ENCODE data around the gene HIBCH. TPM values are rescaled to one million over a fixed set of nuclear protein-coding genes. Genes with fewer than 3 reads are reported as not detected.

HIBCH gene
- total and polyA plus RNA-seq, 2 donors from 2014 or later, result 35.7 to 115 TPM

DNA sequence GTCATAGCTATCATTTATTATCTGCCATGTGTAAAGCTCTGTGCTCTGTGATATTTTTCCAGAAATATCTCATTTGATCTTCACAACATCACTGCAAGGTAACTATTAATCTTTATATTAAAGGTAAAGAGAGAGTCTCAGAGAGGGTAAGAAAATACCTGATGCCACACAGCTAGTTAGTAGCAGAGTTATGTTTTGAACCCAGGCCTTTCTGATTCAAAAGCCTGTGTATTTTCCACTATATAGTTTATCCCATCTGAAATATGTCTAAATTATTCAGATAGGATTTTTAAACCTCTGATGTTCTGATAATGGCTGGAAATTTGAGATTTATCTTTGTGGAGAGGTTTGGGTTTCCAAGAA lies 33.9 kb upstream of the HIBCH start:
- DNase-seq, result no peak
- H3K27me3 ChIP-seq (ENCODE audit: control insufficient read depth, insufficient read depth, low read length), result no peaks in the 10 kb centered on the region
- no peak for FAIRE-seq
- H3K27ac ChIP-seq (ENCODE audit: low read depth in 2 of 2, low read length in 2 of 2), result no peak overlapping the region
- H3K4me3 ChIP-seq (ENCODE audit: low read length in 3 of 3), result no peak overlapping the region
- intact Hi-C loops (cut with DNase I), result no loop called here
- H3K4me1 ChIP-seq (ENCODE audit: control insufficient read depth in 2 of 3, insufficient read depth in 2 of 3, low read depth in 1 of 3, low read length in 3 of 3), result peaks cover 0 to 6% (median 0%) of the 10 kb centered on the region in 3 donors
- no peaks in the 10 kb centered on the region for H3K9me3 ChIP-seq (ENCODE audit: control insufficient read depth in 2 of 3, insufficient read depth in 1 of 3, low read length in 3 of 3)
- TF ChIP-seq, protein P1, sequence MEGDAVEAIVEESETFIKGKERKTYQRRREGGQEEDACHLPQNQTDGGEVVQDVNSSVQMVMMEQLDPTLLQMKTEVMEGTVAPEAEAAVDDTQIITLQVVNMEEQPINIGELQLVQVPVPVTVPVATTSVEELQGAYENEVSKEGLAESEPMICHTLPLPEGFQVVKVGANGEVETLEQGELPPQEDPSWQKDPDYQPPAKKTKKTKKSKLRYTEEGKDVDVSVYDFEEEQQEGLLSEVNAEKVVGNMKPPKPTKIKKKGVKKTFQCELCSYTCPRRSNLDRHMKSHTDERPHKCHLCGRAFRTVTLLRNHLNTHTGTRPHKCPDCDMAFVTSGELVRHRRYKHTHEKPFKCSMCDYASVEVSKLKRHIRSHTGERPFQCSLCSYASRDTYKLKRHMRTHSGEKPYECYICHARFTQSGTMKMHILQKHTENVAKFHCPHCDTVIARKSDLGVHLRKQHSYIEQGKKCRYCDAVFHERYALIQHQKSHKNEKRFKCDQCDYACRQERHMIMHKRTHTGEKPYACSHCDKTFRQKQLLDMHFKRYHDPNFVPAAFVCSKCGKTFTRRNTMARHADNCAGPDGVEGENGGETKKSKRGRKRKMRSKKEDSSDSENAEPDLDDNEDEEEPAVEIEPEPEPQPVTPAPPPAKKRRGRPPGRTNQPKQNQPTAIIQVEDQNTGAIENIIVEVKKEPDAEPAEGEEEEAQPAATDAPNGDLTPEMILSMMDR (IDR thresholded peaks at IDR 0.05; ENCODE audit: borderline replicate concordance, extremely low read depth, insufficient read depth), result no peak
- H3K36me3 ChIP-seq (ENCODE audit: control insufficient read depth in 2 of 3, insufficient read depth in 3 of 3, low read length in 3 of 3), result no peaks in the 10 kb centered on the region
- H3K9ac ChIP-seq (ENCODE audit: low read length in 3 of 3), result no peak overlapping the region

GRCh38 chr2:190352668-190353536 lies 33.3 kb upstream of the HIBCH start:
- FAIRE-seq (no peak), DNase-seq (peak in 1 of 5 donors; percentile 8)
- Histone ChIP-seq H3K9ac (ENCODE audit: low read length in 3 of 3) (no peak overlapping the region), H3K36me3 (ENCODE audit: control insufficient read depth in 2 of 3, insufficient read depth in 3 of 3, low read length in 3 of 3) (no peaks in the 10 kb centered on the region), H3K27me3 (ENCODE audit: control insufficient read depth, insufficient read depth, low read length) (no peaks in the 10 kb centered on the region), H3K4me1 (ENCODE audit: control insufficient read depth in 2 of 3, insufficient read depth in 2 of 3, low read depth in 1 of 3, low read length in 3 of 3) (peaks cover 0 to 6% (median 0%) of the 10 kb centered on the region in 3 donors), H3K27ac (ENCODE audit: low read depth in 2 of 2, low read length in 2 of 2) (no peak overlapping the region), H3K9me3 (ENCODE audit: control insufficient read depth in 2 of 3, insufficient read depth in 1 of 3, low read length in 3 of 3) (no peaks in the 10 kb centered on the region), H3K4me3 (ENCODE audit: low read length in 3 of 3) (no peak overlapping the region)
- TF ChIP-seq, protein P1 (IDR thresholded peaks at IDR 0.05; ENCODE audit: borderline replicate concordance, extremely low read depth, insufficient read depth), result no peak
- intact Hi-C loops (cut with DNase I), result no loop called here

GRCh38 chr2:190351955-190352354 lies 32.3 kb upstream of the HIBCH start:
- no peak for FAIRE-seq
- Histone ChIP-seq H3K27ac (ENCODE audit: low read depth in 2 of 2, low read length in 2 of 2) (no peak overlapping the region), H3K4me1 (ENCODE audit: control insufficient read depth in 2 of 3, insufficient read depth in 2 of 3, low read depth in 1 of 3, low read length in 3 of 3) (peaks cover 0 to 6% (median 0%) of the 10 kb centered on the region in 3 donors), H3K4me3 (ENCODE audit: low read length in 3 of 3) (no peak overlapping the region), H3K27me3 (ENCODE audit: control insufficient read depth, insufficient read depth, low read length) (no peaks in the 10 kb centered on the region), H3K36me3 (ENCODE audit: control insufficient read depth in 2 of 3, insufficient read depth in 3 of 3, low read length in 3 of 3) (no peaks in the 10 kb centered on the region), H3K9me3 (ENCODE audit: control insufficient read depth in 2 of 3, insufficient read depth in 1 of 3, low read length in 3 of 3) (no peaks in the 10 kb centered on the region), H3K9ac (ENCODE audit: low read length in 3 of 3) (no peak overlapping the region)
- no peak for DNase-seq
- intact Hi-C loops (cut with DNase I), result no loop called here
- TF ChIP-seq, protein P1 (IDR thresholded peaks at IDR 0.05; ENCODE audit: borderline replicate concordance, extremely low read depth, insufficient read depth), result no peak

All from kidney (tissue), 14 donors.